Esophagus mucosa (tissue), 1 donor: ENCODE data around the gene SORBS2. TPM values are rescaled to one million over a fixed set of nuclear protein-coding genes. Genes with fewer than 3 reads are reported as not detected.
A peak's percentile ranks its signal among the peaks of the same experiment; 100 is the strongest.

Source experiments
- ATAC-seq: fragments of 200-7000 bp; cut with Tn5 transposase; one replicate; pipeline ENCODE4 v1.9.1; 2020
- total RNA-seq: library from RNA; stranded (reverse); gene quantifications from one replicate; pipeline ENCODE4 v1.2.4, GENCODE V29; 2023
- donor health status: DM: yes; HTN: yes; CAD: no.

Gene SORBS2
- total RNA-seq, 1 donor from 2014 or later = 9.3 TPM

- ATAC-seq = no peak
Measured at GRCh38 chr4:185710487-185710995, 101.5 kb downstream of the SORBS2 start.

DNA sequence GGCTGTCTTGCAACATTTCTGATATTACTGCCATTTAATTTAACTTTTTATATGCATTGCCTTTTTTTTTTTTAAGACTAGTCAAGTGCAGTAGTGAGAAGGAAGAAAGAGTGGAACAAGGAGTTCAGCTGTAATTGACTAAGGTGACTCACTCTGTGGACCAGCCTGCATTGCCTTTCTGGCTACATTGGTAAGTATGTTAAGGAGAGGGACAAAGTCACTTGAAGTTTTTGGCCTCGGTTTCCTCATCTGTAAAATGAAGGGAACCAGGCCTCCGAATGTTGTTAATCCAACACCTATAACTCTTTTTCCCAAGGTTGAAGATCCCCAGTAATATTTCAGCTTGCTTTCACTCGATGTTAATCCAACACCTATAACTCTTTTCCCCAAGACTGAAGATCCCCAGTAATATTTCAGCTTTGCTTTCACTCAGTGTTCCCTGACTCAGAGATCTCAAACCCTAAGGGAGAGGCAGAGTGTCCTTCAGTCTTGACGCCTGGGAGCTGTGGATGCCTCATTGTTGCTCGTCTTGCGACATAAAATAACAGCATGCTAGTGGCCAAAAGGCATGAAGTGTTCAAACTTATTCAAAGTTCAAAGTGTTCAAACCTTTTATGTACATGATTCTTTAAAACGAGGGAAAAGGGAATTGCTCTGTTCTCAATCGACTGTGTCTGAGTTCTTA is 102.0 kb downstream of the SORBS2 start:
- no peak for ATAC-seq

DNA sequence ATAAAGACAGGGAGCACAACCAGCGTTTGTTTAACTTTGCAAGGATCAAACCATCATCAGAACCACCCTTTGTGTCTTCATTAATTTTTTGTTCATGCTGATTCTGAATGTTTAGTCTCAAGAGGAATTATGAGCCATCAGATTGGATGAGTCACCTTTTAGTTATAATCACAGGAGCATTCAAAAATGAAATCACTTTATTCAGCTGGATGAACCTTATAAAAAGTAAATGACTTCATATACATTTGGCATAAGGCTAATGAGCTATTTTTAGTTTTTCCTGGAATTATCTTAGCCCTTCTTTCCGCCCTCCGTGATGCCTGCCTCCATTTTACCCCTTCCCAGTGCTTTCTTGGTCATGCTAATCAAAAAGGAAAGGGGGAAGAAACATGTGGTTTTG is 103.6 kb downstream of the SORBS2 start:
- ATAC-seq = peak; percentile 25

GRCh38 chr4:185707622-185708021 is 104.4 kb downstream of the SORBS2 start:
- peak; percentile 31 for ATAC-seq

DNA sequence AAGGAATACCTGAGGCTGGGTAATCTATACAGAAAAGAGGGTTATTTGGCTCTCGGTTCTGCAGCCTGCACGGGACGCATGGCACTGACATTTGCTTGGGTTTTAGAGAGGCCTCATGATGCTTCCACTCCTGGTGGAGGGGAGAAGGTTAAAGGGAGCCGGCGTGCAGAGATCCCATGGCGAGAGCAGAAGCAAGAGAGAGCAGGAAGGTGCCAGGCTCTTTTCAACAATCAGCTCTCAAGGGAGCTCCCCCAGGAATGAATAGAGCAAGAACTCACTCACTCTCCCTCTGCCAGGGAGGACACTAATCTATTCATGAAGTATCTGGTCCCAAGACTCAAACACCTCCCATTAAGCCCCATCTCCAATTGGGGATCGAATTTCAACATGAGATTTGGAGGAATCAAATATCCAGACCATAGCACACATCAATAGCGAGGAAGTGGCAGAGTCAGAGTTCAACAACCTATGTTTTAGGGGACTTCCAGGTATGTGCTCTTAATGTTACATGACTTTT is 109.8 kb downstream of the SORBS2 start:
- ATAC-seq = no peak

DNA sequence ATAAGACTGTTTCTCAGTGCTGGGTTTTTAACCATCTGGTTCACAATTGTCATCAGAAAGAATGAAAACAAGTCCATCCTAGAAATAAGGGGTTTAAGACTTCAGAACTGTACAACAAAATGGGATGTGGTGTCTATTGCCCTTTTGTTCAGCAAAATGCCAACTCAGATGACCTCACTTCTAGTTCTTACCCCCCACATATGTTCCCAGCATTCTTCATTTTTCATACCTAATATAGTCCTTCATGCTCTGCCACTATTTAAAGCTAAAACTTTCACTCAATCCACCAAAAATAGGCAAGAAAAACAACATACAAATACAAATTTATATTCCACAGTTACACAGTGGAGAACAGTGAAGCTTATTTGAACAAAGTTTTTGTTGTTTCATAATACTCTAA is 111.4 kb downstream of the SORBS2 start:
- no peak for ATAC-seq

DNA sequence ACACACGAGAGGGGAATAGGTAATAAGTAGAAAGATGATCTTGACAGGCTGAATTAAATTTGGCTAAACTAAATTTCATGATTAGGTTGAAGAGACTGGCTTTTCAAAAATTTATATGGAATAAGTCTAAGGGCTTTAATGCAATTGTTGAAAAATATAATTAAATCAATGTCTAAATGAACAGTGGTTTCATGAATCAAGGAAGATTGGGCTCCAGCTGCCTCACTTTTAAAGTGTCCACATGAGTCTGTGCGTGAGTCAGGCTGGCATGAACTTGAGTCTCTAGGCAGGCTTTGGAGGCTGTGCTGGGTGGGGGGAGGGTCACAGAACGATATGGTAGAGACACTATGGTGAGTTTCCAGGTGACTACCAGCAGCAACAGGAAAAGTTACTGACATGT is 111.9 kb downstream of the SORBS2 start:
- no peak for ATAC-seq

DNA sequence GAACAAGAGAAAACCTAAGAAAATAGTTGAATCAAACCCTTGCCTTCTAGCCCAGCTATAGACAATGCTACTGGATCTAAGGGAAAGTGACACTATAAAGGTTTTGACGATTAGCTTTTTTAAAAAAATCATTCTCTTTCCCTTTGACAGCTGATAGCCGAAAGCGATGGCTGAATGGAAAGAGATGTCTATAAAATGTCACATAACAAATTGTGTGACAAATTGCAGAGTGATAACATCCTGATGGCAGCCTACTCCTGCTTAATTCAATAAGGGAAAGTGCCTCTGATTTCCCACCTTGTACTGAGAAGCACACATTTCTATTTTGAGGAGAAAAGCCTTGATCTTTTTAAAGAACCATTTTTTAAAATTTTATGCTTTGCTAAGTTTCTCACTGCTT is 114.5 kb downstream of the SORBS2 start:
- ATAC-seq = no peak

DNA sequence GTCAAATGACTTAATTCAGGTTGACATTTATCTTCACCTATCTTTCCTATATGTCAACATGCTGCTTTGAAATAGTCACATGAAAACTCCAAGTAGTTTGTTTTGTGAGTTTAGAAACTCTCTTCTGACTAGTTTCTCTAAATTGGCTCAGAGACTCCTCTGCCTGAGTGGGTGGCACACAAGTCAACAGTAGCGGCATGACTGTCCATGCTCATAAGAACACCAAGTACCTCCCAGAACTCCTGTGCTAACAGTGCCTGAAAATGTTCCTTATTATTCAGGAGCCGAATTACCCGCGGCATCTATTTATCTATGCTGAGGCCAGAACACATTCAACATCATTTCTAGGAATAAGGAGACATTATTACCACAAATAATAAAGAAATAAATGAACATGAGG is 116.3 kb downstream of the SORBS2 start:
- ATAC-seq = no peak

DNA sequence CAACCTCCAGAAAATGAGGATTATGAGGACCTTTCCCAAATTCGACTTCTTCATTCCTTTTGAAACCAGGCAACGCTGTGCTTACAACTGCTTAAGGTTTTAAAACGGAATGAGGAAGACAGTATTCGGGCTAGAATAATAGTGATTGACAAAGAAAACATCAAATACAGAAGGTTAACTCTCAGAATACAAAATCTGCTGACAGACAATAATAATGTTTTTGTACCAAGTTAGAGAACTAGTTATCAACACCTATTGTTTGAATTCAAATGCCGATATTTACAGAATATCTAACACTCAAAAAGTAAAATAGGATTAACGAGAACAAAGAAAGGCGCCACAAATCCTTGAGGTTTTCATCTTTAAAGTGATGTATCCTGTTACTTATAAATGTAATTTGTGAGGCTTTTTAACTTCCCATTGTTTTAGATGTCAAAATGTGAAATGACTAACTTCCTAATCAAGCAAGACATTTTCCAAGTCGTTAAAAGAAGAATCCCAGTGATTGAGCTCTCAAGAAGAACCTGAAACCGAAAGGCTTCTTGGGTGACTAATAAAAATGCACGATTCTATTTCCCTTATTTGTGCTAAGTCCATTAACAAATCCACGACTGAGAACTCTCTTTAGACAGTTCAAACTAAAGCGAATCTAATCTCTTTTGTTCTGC is 118.3 kb downstream of the SORBS2 start:
- no peak for ATAC-seq

GRCh38 chr4:185689407-185689806 is 122.6 kb downstream of the SORBS2 start:
- no peak for ATAC-seq

DNA sequence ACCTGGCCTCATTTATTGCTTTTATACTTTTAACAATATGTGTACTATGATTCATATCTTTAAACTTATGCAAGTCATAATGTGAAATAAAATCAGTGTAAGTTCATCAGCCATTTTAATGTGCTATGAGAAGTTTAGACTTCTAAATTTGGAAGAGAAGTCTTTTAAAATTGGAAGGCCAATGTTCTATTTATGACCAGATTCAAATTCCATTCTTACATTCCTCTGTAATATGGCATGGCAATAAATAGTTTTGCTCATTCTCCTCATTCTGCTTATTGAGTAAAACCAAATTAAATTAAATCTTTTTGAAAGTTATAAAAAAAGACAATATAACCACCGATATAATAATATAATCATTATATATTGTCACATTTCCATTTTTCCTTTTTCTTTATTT is 126.2 kb downstream of the SORBS2 start:
- no peak for ATAC-seq

- ATAC-seq = no peak
Measured at GRCh38 chr4:185683896-185684295, 128.1 kb downstream of the SORBS2 start.

- ATAC-seq = no peak
Measured at GRCh38 chr4:185683222-185683621, 128.8 kb downstream of the SORBS2 start.

DNA sequence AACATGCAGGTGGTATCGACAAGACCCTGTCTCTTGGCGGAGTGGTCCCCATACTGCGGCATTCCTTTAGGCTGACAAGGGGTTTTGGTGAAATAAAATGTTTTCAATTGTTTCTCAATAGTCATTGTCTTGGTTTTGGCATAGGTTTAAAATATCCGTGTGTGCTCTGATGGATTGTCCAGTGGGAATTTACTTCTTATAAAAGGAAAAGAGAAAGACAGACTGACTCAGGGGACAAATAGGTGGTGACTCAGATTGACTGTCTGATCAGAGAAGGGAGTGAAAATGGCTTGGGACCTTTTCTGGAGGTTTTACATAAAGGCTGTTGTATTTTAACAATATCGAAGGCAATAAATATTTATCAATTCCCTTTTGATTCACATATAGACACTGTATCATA is 129.8 kb downstream of the SORBS2 start:
- no peak for ATAC-seq

DNA sequence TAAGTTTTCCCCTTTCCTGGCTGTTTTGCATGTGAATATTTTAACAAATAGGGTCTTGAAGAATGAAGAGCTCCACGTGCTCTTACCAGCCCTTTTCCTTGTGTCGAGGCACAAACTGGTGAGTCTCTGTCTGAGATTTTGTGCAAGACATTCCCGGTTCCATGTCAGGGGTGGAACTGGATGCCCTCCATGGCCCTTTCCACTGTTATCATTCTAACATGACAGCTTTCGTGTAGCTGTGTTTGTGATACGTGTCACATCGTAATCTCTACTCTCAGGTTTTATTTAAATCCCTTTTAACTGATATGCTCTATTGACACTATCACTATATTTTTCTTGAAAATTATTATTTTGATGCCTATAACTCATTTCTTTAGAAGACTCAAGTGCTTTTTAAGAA is 130.4 kb downstream of the SORBS2 start:
- no peak for ATAC-seq

DNA sequence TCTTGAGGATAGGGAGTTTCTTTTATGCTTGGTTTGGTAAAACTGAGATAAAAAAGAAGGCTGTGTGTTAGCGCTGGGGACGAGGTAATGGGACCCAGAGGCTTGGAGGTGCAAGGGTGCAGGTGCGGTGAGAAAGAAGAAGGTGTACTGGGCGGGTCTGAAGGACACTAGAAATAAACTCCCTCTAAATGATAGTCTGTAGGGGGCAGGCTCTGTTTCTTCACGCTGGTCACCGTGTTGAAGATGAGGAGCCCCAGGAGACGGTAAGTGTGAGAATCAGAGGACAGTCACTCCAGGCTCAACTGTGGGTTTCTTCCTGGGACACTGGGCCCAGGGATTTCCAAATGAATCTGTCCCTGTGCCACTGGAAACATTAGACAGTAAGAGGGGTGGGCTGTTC is 131.4 kb downstream of the SORBS2 start:
- no peak for ATAC-seq

DNA sequence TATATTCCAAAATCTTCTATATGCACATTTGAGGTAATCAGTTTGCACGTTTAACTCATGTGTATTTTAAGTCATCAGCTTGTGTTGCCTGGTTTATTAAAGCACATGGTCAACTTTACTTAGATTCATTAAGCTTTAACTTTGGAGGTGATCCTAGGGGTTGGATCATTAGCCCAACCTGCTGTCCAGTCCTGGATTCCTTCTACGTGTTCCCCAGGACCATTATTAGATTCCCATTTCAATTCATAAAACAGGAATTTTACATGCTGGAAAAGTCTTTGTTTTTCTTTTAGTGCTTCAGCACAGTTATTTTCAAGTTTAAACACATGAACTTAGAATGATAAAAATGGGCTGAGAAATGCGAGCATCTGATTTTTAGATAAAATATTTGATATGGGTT is 132.5 kb downstream of the SORBS2 start:
- ATAC-seq = no peak

- no peak for ATAC-seq
Measured at GRCh38 chr4:185677637-185678314, 134.2 kb downstream of the SORBS2 start.

DNA sequence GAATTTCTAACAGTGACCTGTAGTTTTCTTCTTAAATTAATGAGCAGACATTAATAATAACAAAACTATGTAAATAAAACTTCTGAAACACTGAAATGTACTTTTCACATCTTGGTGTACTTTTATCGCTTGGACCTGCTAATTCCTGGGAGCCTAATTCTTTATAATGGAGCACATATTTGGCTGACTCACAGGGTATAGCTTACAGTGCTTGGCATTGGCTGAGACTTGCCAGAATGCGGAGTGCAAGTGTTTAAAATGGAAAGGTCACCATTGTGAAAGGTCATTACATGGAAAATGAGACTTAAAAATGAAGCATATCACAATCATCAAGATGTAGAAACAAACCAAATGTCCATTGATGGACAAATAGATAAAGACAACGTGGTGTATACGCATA is 139.4 kb downstream of the SORBS2 start:
- ATAC-seq = no peak

- no peak for ATAC-seq
Measured at GRCh38 chr4:185672151-185672550, 139.8 kb downstream of the SORBS2 start.

DNA sequence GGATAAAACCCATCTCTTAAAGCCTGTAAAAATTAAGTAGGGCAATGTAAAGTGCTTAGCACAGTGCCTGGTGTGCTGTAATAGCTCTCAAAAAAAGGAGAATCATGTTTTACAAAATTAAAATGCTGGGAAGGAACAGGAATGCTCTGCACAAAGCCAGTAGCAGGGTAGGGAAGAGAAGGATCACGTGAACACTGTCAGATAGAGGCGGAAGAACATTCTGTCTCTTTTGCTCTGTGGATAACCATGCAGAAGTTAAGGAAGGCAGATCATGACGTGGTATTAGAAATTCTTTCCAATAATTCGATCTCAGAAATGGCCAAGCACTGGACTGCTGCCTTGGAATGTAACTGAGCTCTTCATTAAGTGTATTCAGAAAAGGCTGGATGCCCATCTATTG is 140.5 kb downstream of the SORBS2 start:
- ATAC-seq = no peak

GRCh38 chr4:185671066-185671465 is 140.9 kb downstream of the SORBS2 start:
- no peak for ATAC-seq

DNA sequence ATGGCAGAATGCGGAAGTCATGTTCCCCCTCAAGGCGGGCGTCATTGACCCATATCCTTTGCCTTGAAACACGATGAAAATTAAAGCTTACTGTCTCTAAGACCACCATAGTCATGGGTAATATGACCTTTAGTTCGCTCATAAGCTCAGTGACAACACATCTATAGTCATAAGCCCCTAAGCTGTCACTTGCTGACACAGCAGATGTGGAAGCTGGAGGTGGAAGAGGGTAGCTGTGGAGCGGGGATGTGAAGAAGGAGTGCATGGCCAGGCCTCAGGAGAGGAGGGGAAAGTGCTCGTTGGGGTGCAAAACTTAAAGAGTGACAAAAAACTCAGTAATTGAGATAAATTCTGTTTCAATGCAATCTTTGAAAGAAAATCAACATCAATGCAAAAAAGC is 142.7 kb downstream of the SORBS2 start:
- ATAC-seq = no peak
